PC-3 (cell line): Measurements from ENCODE around the gene UBE2U. TPM values are rescaled to one million over a fixed set of nuclear protein-coding genes. Genes with fewer than 3 reads are reported as not detected.
A peak's percentile ranks its signal among the peaks of the same experiment; 100 is the strongest.

ENCODE experiments used
- ATAC-seq: fragments of 200-7000 bp; cut with Tn5 transposase; 2 replicates; pipeline ENCODE4 v1.9.1; 2020; ENCODE audit warnings: mild to moderate bottlenecking, moderate library complexity
- BruUV-seq: library from RNA; stranded (reverse); fragments of 400-500 nt; replicated peaks from 2 replicates; lab custom pipeline; 2021; lab: Mats Ljungman, UMichigan
- CTCF ChIA-PET: fragments of 300-600 bp; sonication (Branson Sonifier 250); formaldehyde crosslinking; loops from one replicate; lab custom pipeline; 2022; ENCODE audit warnings: antibody characterized with exemption; lab: Charles Lee
- POLR2A ChIA-PET: fragments of 300-600 bp; sonication (Branson Sonifier 250); formaldehyde crosslinking; loops from one replicate; lab custom pipeline; 2022; ENCODE audit warnings: antibody characterized with exemption; ENCODE audit not compliant: unreplicated experiment; lab: Charles Lee
- DNase-seq: peaks from one replicate; pipeline ENCODE4 v3.0.0-alpha.2; 2015
- H2AFZ ChIP-seq: fragments of 300-600 bp; sonication (generic); 2 replicates; pipeline ENCODE4 v1.6.0; 2016; ENCODE audit warnings: antibody characterized with exemption, low read length
- H3F3A ChIP-seq: fragments of 300-600 bp; sonication (generic); one replicate; pipeline ENCODE4 v1.6.0; 2017; ENCODE audit warnings: antibody characterized with exemption, low read length, control low read depth, mild to moderate bottlenecking; ENCODE audit not compliant: unreplicated experiment
- H3K27ac ChIP-seq: fragments of 300-600 bp; sonication (generic); 2 replicates; pipeline ENCODE4 v1.5.1; 2016; ENCODE audit warnings: mild to moderate bottlenecking, low read length
- H3K27me3 ChIP-seq: fragments of 300-600 bp; sonication (generic); 2 replicates; pipeline ENCODE4 v1.6.1; 2016; ENCODE audit warnings: low read length, mixed read lengths
- H3K36me3 ChIP-seq: fragments of 300-600 bp; sonication (generic); 2 replicates; pipeline ENCODE4 v1.6.1; 2016; ENCODE audit warnings: low read depth, mixed run types, low read length, mixed read lengths
- H3K4me1 ChIP-seq: fragments of 300-600 bp; sonication (generic); 2 replicates; pipeline ENCODE4 v1.5.1; 2016; ENCODE audit warnings: low read length; ENCODE audit not compliant: insufficient read depth
- H3K4me2 ChIP-seq: fragments of 300-600 bp; sonication (generic); 2 replicates; pipeline ENCODE4 v1.6.0; 2016; ENCODE audit warnings: low read length
- H3K4me3 ChIP-seq: fragments of 300-600 bp; sonication (generic); 2 replicates; pipeline ENCODE4 v1.5.1; 2016; ENCODE audit warnings: mild to moderate bottlenecking, low read length, mixed read lengths
- H3K79me2 ChIP-seq: fragments of 300-600 bp; sonication (generic); 2 replicates; pipeline ENCODE4 v1.6.1; 2017; ENCODE audit warnings: low read length, mixed read lengths
- H3K9ac ChIP-seq: fragments of 300-600 bp; sonication (generic); 2 replicates; pipeline ENCODE4 v1.6.0; 2016; ENCODE audit warnings: mild to moderate bottlenecking, low read length
- H3K9me2 ChIP-seq: fragments of 300-600 bp; sonication (generic); replicated peaks from 2 replicates; pipeline ENCODE4 v1.6.1; 2016; ENCODE audit warnings: mixed run types, low read length, mixed read lengths
- H3K9me3 ChIP-seq: fragments of 300-600 bp; sonication (generic); 2 replicates; pipeline ENCODE4 v1.6.1; 2016; ENCODE audit warnings: low read length, mixed read lengths
- H4K20me1 ChIP-seq: fragments of 300-600 bp; sonication (generic); 2 replicates; pipeline ENCODE4 v1.6.1; 2016; ENCODE audit warnings: low read length, mixed read lengths
- EZH2 ChIP-seq: fragments of 300-600 bp; sonication (generic); IDR thresholded peaks from one replicate; pipeline ENCODE4 v1.6.1; 2017; ENCODE audit warnings: antibody characterized with exemption, mild to moderate bottlenecking, low read length; ENCODE audit not compliant: unreplicated experiment
- EZH2phosphoT487 ChIP-seq: fragments of 300-600 bp; sonication (generic); IDR thresholded peaks from 2 replicates; pipeline ENCODE4 v1.6.1; 2018; ENCODE audit warnings: mild to moderate bottlenecking, antibody characterized with exemption, low read length, borderline replicate concordance
- intact Hi-C: fragments of 100-400 bp; cut with micrococcal nuclease; formaldehyde crosslinking; loops from 2 replicates; pipeline ENCODE4 v1.9.0; 2023
- total RNA-seq: library from RNA; depleted of rRNA; stranded (reverse); fragments of >200 nt; gene quantifications from 2 replicates; pipeline ENCODE4 v1.2.3, GENCODE V29; 2014
- TF ChIP-seq, protein P1 (sequence below): fragments of 300-600 bp; sonication (generic); conservative IDR thresholded peaks from 2 replicates; pipeline ENCODE4 v1.5.1; 2017; ENCODE audit warnings: antibody characterized with exemption, low read depth, mild to moderate bottlenecking, low read length

UBE2U gene
- total RNA-seq, 1 experiment from 2014 or later: not detected

DNA sequence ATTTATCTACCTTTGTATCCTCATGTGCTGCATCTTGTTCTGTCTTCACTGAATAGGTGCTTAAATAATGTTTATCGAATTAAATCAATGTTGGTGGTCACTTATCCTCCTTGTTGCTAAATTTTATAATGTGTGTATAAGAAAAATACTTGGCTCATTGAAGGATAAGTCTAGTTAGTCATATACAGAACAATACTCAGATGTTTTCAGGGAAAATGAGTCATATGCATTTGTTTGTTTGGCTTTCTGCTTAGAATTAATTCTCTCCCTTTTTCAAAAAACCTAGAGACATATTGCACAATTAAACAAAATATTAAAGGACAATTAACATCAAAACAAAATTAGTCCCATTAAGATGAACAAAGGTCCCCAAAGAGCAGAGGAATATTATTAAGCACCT lies 89.0 kb downstream of the UBE2U start:
- TF ChIP-seq EZH2phosphoT487 (no peak), EZH2 (no peak)
- TF ChIP-seq, protein P1, sequence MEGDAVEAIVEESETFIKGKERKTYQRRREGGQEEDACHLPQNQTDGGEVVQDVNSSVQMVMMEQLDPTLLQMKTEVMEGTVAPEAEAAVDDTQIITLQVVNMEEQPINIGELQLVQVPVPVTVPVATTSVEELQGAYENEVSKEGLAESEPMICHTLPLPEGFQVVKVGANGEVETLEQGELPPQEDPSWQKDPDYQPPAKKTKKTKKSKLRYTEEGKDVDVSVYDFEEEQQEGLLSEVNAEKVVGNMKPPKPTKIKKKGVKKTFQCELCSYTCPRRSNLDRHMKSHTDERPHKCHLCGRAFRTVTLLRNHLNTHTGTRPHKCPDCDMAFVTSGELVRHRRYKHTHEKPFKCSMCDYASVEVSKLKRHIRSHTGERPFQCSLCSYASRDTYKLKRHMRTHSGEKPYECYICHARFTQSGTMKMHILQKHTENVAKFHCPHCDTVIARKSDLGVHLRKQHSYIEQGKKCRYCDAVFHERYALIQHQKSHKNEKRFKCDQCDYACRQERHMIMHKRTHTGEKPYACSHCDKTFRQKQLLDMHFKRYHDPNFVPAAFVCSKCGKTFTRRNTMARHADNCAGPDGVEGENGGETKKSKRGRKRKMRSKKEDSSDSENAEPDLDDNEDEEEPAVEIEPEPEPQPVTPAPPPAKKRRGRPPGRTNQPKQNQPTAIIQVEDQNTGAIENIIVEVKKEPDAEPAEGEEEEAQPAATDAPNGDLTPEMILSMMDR: no peak
- Histone ChIP-seq H3F3A (no peaks in the 10 kb centered on the region), H3K27ac (peak overlapping the region; percentile 24), H3K9me3 (no peaks in the 10 kb centered on the region), H3K4me3 (no peak overlapping the region), H3K79me2 (no peaks in the 10 kb centered on the region), H3K9ac (no peak overlapping the region), H3K4me2 (peak overlapping the region; percentile 3; the same call in 1 of the 2 replicates), H3K4me1 (peaks cover 32% of the 10 kb centered on the region), H4K20me1 (no peaks in the 10 kb centered on the region), H3K36me3 (no peaks in the 10 kb centered on the region), H2AFZ (no peak overlapping the region), H3K9me2 (no peaks in the 10 kb centered on the region), H3K27me3 (no peaks in the 10 kb centered on the region)
- ChIA-PET POLR2A (no interaction called here), CTCF (no interaction called here)
- ATAC-seq (peak; percentile 70), DNase-seq (peak; percentile 72)
- BruUV-seq: no TSS peak
- intact Hi-C loops: loop anchor here (1.0 to 5.0 kb wide), 2 partner anchors 51 to 95 kb away; no protein-coding TSS in a partner anchor

DNA sequence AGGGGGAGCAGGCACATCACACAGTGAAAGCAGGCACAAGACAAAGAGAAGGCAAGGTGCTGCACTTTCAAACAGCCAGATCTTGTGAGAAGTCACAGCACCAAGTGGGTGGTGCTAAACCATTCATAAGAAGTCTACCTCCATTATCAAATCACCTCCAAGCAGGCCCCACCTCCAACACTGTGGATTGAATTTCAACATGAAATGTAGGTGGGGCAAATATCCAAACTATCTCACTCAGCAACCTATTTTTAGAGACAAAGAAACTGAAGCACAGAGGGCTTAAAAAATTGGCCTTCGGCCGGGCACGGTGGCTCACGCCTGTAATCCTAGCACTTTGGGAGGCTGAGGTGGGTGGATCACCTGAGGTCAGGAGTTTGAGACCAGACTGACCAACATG lies 90.4 kb downstream of the UBE2U start:
- no peaks in the 10 kb centered on the region for H3K9me2 ChIP-seq
- H3K79me2 ChIP-seq: no peaks in the 10 kb centered on the region
- no peak overlapping the region for H2AFZ ChIP-seq
- H3K36me3 ChIP-seq: no peaks in the 10 kb centered on the region
- peaks cover 32% of the 10 kb centered on the region for H3K4me1 ChIP-seq
- H3K4me2 ChIP-seq: no peak overlapping the region
- no peaks in the 10 kb centered on the region for H3K9me3 ChIP-seq
- no peaks in the 10 kb centered on the region for H3F3A ChIP-seq
- no peak overlapping the region for H3K9ac ChIP-seq
- ChIA-PET POLR2A (no interaction called here), CTCF (no interaction called here)
- intact Hi-C loops: loop anchor here (5.0 kb wide), 1 partner anchor 93 kb away; no protein-coding TSS in a partner anchor
- no peaks in the 10 kb centered on the region for H4K20me1 ChIP-seq
- DNase-seq (no peak), ATAC-seq (no peak)
- TF ChIP-seq, protein P1: no peak
- TF ChIP-seq EZH2phosphoT487 (no peak), EZH2 (no peak)
- no TSS peak for BruUV-seq
- H3K4me3 ChIP-seq: no peak overlapping the region
- no peak overlapping the region for H3K27ac ChIP-seq
- H3K27me3 ChIP-seq: no peaks in the 10 kb centered on the region

DNA sequence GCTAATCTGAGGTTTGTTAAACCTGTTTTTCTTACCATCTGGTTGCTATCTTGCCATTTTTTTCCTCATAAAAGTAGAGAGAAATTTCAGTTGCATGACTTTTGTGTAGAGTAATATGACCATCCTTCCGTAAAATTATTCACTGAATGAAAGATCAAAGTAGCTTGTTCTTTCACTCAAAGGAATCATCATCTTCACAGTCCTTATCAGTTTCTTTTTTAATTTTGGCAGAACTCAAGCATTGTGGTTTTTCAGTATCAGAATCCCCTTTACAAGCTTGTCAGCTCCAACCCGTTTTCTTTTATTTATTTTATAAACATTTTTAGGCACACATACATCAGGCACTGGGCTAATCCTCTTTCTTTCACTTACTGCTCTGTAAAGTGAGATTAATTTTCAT lies 91.7 kb downstream of the UBE2U start:
- BruUV-seq: no TSS peak
- H3K9me3 ChIP-seq: no peaks in the 10 kb centered on the region
- ChIA-PET POLR2A (no interaction called here), CTCF (no interaction called here)
- no peak overlapping the region for H3K9ac ChIP-seq
- intact Hi-C loops: no loop called here
- H3K4me1 ChIP-seq: peaks cover 32% of the 10 kb centered on the region
- no peaks in the 10 kb centered on the region for H3K36me3 ChIP-seq
- no peak overlapping the region for H3K27ac ChIP-seq
- H3K4me3 ChIP-seq: no peak overlapping the region
- H2AFZ ChIP-seq: no peak overlapping the region; the same call in 1 of the 2 replicates
- peak overlapping the region; percentile 6; the same call in 1 of the 2 replicates for H3K4me2 ChIP-seq
- H3K9me2 ChIP-seq: no peaks in the 10 kb centered on the region
- H3K27me3 ChIP-seq: no peaks in the 10 kb centered on the region
- no peaks in the 10 kb centered on the region for H3K79me2 ChIP-seq
- peak; percentile 37 for DNase-seq
- no peaks in the 10 kb centered on the region for H3F3A ChIP-seq
- TF ChIP-seq, protein P1: no peak
- TF ChIP-seq EZH2phosphoT487 (no peak), EZH2 (no peak)
- H4K20me1 ChIP-seq: no peaks in the 10 kb centered on the region
- no peak for ATAC-seq
